CD14-positive monocyte (primary cell): ENCODE measurements around the gene PXN. TPM values are rescaled to one million over a fixed set of nuclear protein-coding genes. Genes with fewer than 3 reads are reported as not detected.

Source experiments
- DNase-seq, 3 donors: peaks; one replicate each; pipeline ENCODE4 v3.0.0-alpha.2; 2011 to 2022
- H2AFZ ChIP-seq: 2 replicates; pipeline ENCODE4 v1.6.0; 2012; ENCODE audit warnings: mild to moderate bottlenecking, low read depth, low read length, inconsistent platforms; ENCODE audit not compliant: insufficient read depth, poor library complexity, severe bottlenecking
- H3K27ac ChIP-seq, 2 donors: 1 replicate in 1 of 2; 2 replicates in 1 of 2; pipeline ENCODE4 v1.5.1; 2012 to 2013; ENCODE audit warnings: low read length in 2 of 2, control low read depth in 1 of 2, inconsistent platforms in 1 of 2, low read depth in 1 of 2, mild to moderate bottlenecking in 1 of 2
- H3K27me3 ChIP-seq, 2 donors: one replicate each; pipeline versions ENCODE4 v1.6.0 to v1.6.1; 2011 to 2013; ENCODE audit warnings: low read length in 2 of 2; ENCODE audit not compliant: control insufficient read depth in 2 of 2, insufficient read depth in 2 of 2
- H3K36me3 ChIP-seq, 2 donors: replicated peaks in 1 of 2; 1 replicate in 1 of 2; 2 replicates in 1 of 2; pipeline versions ENCODE4 v1.5.1 to v1.6.1; 2012 to 2013; ENCODE audit warnings: low read length in 2 of 2, control low read depth in 1 of 2, inconsistent platforms in 1 of 2, mild to moderate bottlenecking in 1 of 2; ENCODE audit not compliant: insufficient read depth in 2 of 2, control insufficient read depth in 1 of 2
- H3K4me1 ChIP-seq, 2 donors: 1 replicate in 1 of 2; 2 replicates in 1 of 2; pipeline versions ENCODE4 v1.5.1 to v1.6.1; 2012 to 2013; ENCODE audit warnings: low read length in 2 of 2, control low read depth in 1 of 2, inconsistent platforms in 1 of 2, mild to moderate bottlenecking in 1 of 2, moderate library complexity in 1 of 2; ENCODE audit not compliant: insufficient read depth in 2 of 2, control insufficient read depth in 1 of 2
- H3K4me2 ChIP-seq: replicated peaks from 2 replicates; pipeline ENCODE3; 2012; ENCODE audit warnings: low read length, moderate library complexity, mild to moderate bottlenecking; ENCODE audit not compliant: poor library complexity, severe bottlenecking; ENCODE audit errors: extremely low read depth
- H3K4me3 ChIP-seq, 3 experiments: fragments of 200-600 bp in 1 of 3; sonication (generic) in 1 of 3; replicated peaks in 1 of 3; 1 replicate in 2 of 3; 2 replicates in 1 of 3; pipeline ENCODE4 v1.5.1; 2011 to 2013; ENCODE audit warnings: low read length in 3 of 3, mild to moderate bottlenecking in 3 of 3, control low read depth in 2 of 3, low read depth in 2 of 3, inconsistent platforms in 1 of 3, moderate library complexity in 1 of 3
- H3K79me2 ChIP-seq: 2 replicates; pipeline ENCODE4 v1.6.0; 2012; ENCODE audit warnings: mild to moderate bottlenecking, control low read depth, inconsistent platforms, low read length, moderate library complexity; ENCODE audit not compliant: insufficient read depth
- H3K9ac ChIP-seq: 2 replicates; pipeline ENCODE4 v1.6.0; 2017; ENCODE audit warnings: low read length, mild to moderate bottlenecking; ENCODE audit not compliant: insufficient read depth, poor library complexity, severe bottlenecking
- H3K9me3 ChIP-seq, 2 donors: replicated peaks in 1 of 2; 1 replicate in 1 of 2; 2 replicates in 1 of 2; pipeline versions ENCODE4 v1.5.1 to v1.6.1; 2012 to 2013; ENCODE audit warnings: low read length in 2 of 2, control low read depth in 1 of 2; ENCODE audit not compliant: control insufficient read depth in 1 of 2, insufficient read depth in 1 of 2
- H4K20me1 ChIP-seq: 2 replicates; pipeline ENCODE4 v1.6.0; 2012; ENCODE audit warnings: mild to moderate bottlenecking, low read length, control low read depth, moderate library complexity; ENCODE audit not compliant: insufficient read depth
- H3K27ac Mint-ChIP-seq, 7 donors: one replicate each; pipeline ENCODE4 v1.8.0; 2020; ENCODE audit warnings: mild to moderate bottlenecking in 7 of 7, mixed read lengths in 7 of 7, moderate library complexity in 6 of 7, inconsistent platforms in 2 of 7
- H3K27me3 Mint-ChIP-seq, 3 donors: one replicate each; pipeline ENCODE4 v1.8.0; 2021 to 2022; ENCODE audit warnings: low read depth in 3 of 3, mild to moderate bottlenecking in 3 of 3, mixed read lengths in 3 of 3, moderate library complexity in 3 of 3, inconsistent platforms in 1 of 3
- H3K36me3 Mint-ChIP-seq, 2 donors: one replicate each; pipeline ENCODE4 v1.8.0; 2020; ENCODE audit warnings: mixed read lengths in 2 of 2, inconsistent platforms in 1 of 2, mild to moderate bottlenecking in 1 of 2
- H3K4me1 Mint-ChIP-seq: one replicate; pipeline ENCODE4 v1.8.0; 2020; ENCODE audit warnings: mild to moderate bottlenecking, mixed read lengths
- H3K4me3 Mint-ChIP-seq, 2 donors: one replicate each; pipeline ENCODE4 v1.8.0; 2020; ENCODE audit warnings: mild to moderate bottlenecking in 2 of 2, mixed read lengths in 2 of 2, moderate library complexity in 1 of 2
- H3K9me3 Mint-ChIP-seq, 7 donors: one replicate each; pipeline ENCODE4 v1.8.0; 2020 to 2022; ENCODE audit warnings: mixed read lengths in 7 of 7, mild to moderate bottlenecking in 6 of 7, moderate library complexity in 6 of 7, inconsistent platforms in 2 of 7
- WGBS: methylation state at CpG from one replicate; pipeline ENCODE4 v1.1.5; 2013; ENCODE audit warnings: missing lambda C conversion rate; ENCODE audit not compliant: insufficient coverage; 5-methylcytosine and 5-hydroxymethylcytosine counted together
- intact Hi-C, 2 donors: fragments of 100-400 bp; cut with micrococcal nuclease; formaldehyde crosslinking; loops; one replicate each; pipeline versions ENCODE4 v1.15.0 to v1.15.1; 2023
- polyA plus RNA-seq, 3 donors: library from polyadenylated mRNA; depleted of rRNA in 1 of 3; unstranded in 2 of 3; stranded (reverse) in 1 of 3; fragments of 300-500 nt in 2 of 3; fragments of >200 nt in 1 of 3; fragmentation: Illumina TruSeq in 2 of 3; gene quantifications; 1 replicate in 2 of 3; 2 replicates in 1 of 3; pipeline ENCODE4 v1.2.3, GENCODE V29; 2012 to 2021
- TF ChIP-seq, protein P1 (sequence below): fragments of 200-600 bp; IDR thresholded peaks from one replicate; pipeline ENCODE4 v1.8.0; 2022; ENCODE audit warnings: antibody characterized with exemption, mild to moderate bottlenecking

PXN gene
- polyA plus RNA-seq, 3 donors, result 62.5 to 106 (median 98.4) TPM

DNA sequence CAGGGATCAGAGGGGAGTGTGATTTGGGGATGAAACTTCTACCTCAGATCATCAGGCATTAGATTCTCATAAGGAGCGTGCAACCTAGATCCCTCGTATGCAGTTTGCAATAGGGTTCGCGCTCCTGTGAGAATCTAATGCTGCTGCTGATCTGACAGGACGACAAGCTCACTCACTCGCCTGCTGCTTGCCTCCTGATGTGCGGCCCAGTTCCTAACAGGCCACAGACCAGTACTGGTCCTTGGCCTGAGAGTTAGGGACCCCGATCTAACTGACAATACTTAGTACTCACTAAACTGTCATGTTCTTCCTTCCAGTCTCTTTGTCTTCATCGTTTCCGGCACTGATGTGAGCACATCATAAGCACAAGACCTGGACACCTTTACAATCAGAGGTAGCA, 59.3 kb downstream of the PXN start:
- intact Hi-C loops, result no loop called here
- DNase-seq, result no peak
- Histone ChIP-seq H3K4me3 (no peak overlapping the region), H3K27me3 (no peaks in the 10 kb centered on the region), H3K4me1 (peaks cover 0 to 9% of the 10 kb centered on the region in 2 donors), H3K4me2 (no peak overlapping the region), H2AFZ (no peak overlapping the region), H3K9me3 (no peaks in the 10 kb centered on the region), H3K36me3 (peaks cover 12 to 22% of the 10 kb centered on the region in 2 donors), H3K9ac (no peak overlapping the region), H3K79me2 (peaks cover 5% of the 10 kb centered on the region), H4K20me1 (peaks cover 18% of the 10 kb centered on the region), H3K27ac (no peak overlapping the region)
- Mint-ChIP-seq H3K4me1 (peaks cover 6% of the 10 kb centered on the region), H3K4me3 (no peak overlapping the region), H3K9me3 (no peaks in the 10 kb centered on the region), H3K27me3 (peaks cover 0 to under 1% (median 0%) of the 10 kb centered on the region in 3 donors), H3K36me3 (peaks cover 17 to 19% of the 10 kb centered on the region in 2 donors), H3K27ac (no peak overlapping the region)
- WGBS, result 97% methylated on average over 10 of the region's 10 CpGs
- TF ChIP-seq, protein P1, sequence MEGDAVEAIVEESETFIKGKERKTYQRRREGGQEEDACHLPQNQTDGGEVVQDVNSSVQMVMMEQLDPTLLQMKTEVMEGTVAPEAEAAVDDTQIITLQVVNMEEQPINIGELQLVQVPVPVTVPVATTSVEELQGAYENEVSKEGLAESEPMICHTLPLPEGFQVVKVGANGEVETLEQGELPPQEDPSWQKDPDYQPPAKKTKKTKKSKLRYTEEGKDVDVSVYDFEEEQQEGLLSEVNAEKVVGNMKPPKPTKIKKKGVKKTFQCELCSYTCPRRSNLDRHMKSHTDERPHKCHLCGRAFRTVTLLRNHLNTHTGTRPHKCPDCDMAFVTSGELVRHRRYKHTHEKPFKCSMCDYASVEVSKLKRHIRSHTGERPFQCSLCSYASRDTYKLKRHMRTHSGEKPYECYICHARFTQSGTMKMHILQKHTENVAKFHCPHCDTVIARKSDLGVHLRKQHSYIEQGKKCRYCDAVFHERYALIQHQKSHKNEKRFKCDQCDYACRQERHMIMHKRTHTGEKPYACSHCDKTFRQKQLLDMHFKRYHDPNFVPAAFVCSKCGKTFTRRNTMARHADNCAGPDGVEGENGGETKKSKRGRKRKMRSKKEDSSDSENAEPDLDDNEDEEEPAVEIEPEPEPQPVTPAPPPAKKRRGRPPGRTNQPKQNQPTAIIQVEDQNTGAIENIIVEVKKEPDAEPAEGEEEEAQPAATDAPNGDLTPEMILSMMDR, result no peak

DNA sequence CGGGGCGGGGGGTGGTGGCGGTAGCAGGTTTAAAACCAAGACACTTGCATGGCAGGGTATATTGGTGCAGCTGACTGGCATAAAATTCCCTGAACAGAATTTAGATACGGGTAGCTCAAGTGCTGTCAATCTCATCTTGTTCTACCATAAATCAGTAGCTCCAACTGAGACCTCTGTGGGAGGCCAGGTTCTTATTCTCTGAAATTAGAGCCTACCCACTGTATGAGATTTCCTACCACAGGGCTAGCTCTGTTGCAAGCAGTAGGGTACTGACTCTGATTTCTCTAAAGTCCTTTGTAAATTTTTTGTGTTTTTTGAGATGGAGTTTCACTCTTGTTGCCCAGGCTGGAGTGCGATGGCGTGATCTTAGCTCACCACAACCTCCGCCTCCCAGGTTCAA, 61.4 kb downstream of the PXN start:
- Mint-ChIP-seq H3K4me1 (peaks cover 20% of the 10 kb centered on the region), H3K27me3 (peaks cover 0 to 2% (median 0%) of the 10 kb centered on the region in 3 donors), H3K27ac (no peak overlapping the region), H3K36me3 (peaks cover 6 to 10% of the 10 kb centered on the region in 2 donors), H3K4me3 (no peak overlapping the region), H3K9me3 (no peaks in the 10 kb centered on the region)
- Histone ChIP-seq H3K79me2 (peaks cover 22% of the 10 kb centered on the region), H3K36me3 (peaks cover 2 to 12% of the 10 kb centered on the region in 2 donors), H3K9me3 (no peaks in the 10 kb centered on the region), H2AFZ (no peak overlapping the region), H4K20me1 (peaks cover 16% of the 10 kb centered on the region), H3K4me3 (no peak overlapping the region), H3K27me3 (no peaks in the 10 kb centered on the region), H3K4me1 (peaks cover 13 to 26% of the 10 kb centered on the region in 2 donors), H3K9ac (no peak overlapping the region), H3K4me2 (no peak overlapping the region), H3K27ac (no peak overlapping the region)
- WGBS, result 100% methylated on average over 3 of the region's 7 CpGs
- intact Hi-C loops, result loop anchor here in 1 of 2 donors (5.0 kb wide), 2 partner anchors 87 to 117 kb away; partner anchors contain the start of gene RAB35
- TF ChIP-seq, protein P1, result no peak
- no peak for DNase-seq
